IMR-90 (cell line): ENCODE results near the gene CRYBG2. TPM values are rescaled to one million over a fixed set of nuclear protein-coding genes. Genes with fewer than 3 reads are reported as not detected.

Source experiments
- ATAC-seq: fragments of 200-7000 bp; cut with Tn5 transposase; 2 replicates; pipeline ENCODE4 v1.9.1; 2020; ENCODE audit warnings: low read depth, mild to moderate bottlenecking, moderate library complexity
- BruUV-seq: library from RNA; stranded (reverse); fragments of 400-500 nt; replicated peaks from 2 replicates; lab custom pipeline; 2021; lab: Mats Ljungman, UMichigan
- CTCF ChIA-PET: fragments of 300-600 bp; formaldehyde crosslinking; extraction: SDS; loops from one replicate; lab custom pipeline; 2021; ENCODE audit warnings: antibody characterized with exemption; lab: Yijun Ruan, JAX
- POLR2A ChIA-PET: fragments of 300-600 bp; sonication (Branson Sonifier 250); formaldehyde crosslinking; loops from one replicate; lab custom pipeline; 2022; ENCODE audit warnings: antibody characterized with exemption; ENCODE audit not compliant: unreplicated experiment; lab: Charles Lee
- DNase-seq: peaks from one replicate; pipeline ENCODE4 v3.0.0; 2013
- H2AFZ ChIP-seq: replicated peaks from 2 replicates; pipeline ENCODE3; 2013; ENCODE audit warnings: low read length, mild to moderate bottlenecking; ENCODE audit not compliant: poor library complexity
- H2AK5ac ChIP-seq: 2 replicates; pipeline ENCODE4 v1.6.1; 2013; ENCODE audit warnings: low read depth, low read length, inconsistent platforms
- H2AK9ac ChIP-seq: replicated peaks from 2 replicates; pipeline ENCODE3; 2013; ENCODE audit warnings: mild to moderate bottlenecking, low read depth, low read length, moderate library complexity; ENCODE audit not compliant: poor library complexity
- H2BK120ac ChIP-seq: 2 replicates; pipeline ENCODE4 v1.6.1; 2013; ENCODE audit warnings: low read depth, low read length, inconsistent platforms
- H2BK15ac ChIP-seq: 3 replicates; pipeline ENCODE4 v1.6.1; 2013; ENCODE audit warnings: low read depth, low read length, inconsistent platforms
- H2BK20ac ChIP-seq: 2 replicates; pipeline ENCODE4 v1.6.1; 2013; ENCODE audit warnings: low read depth, mild to moderate bottlenecking, inconsistent platforms, low read length, moderate library complexity
- H2BK5ac ChIP-seq: 2 replicates; pipeline ENCODE4 v1.6.1; 2013; ENCODE audit warnings: mild to moderate bottlenecking, low read depth, low read length, inconsistent platforms; ENCODE audit not compliant: poor library complexity, severe bottlenecking
- H3K14ac ChIP-seq: replicated peaks from 2 replicates; pipeline ENCODE4 v1.6.1; 2013; ENCODE audit warnings: low read depth, low read length, inconsistent platforms
- H3K18ac ChIP-seq: 2 replicates; pipeline ENCODE4 v1.6.1; 2013; ENCODE audit warnings: low read depth, low read length, control low read depth
- H3K23ac ChIP-seq: 2 replicates; pipeline ENCODE4 v1.6.1; 2013; ENCODE audit warnings: low read depth, low read length, inconsistent platforms
- H3K27ac ChIP-seq: 2 replicates; pipeline ENCODE4 v1.5.1; 2013; ENCODE audit warnings: mild to moderate bottlenecking, control low read depth, low read length; ENCODE audit not compliant: insufficient read depth
- H3K27me3 ChIP-seq: 2 replicates; pipeline ENCODE4 v1.6.1; 2013; ENCODE audit warnings: low read length; ENCODE audit not compliant: control insufficient read depth, insufficient read depth
- H3K36me3 ChIP-seq: 2 replicates; pipeline ENCODE4 v1.6.1; 2013; ENCODE audit warnings: low read length, mixed read lengths; ENCODE audit not compliant: control insufficient read depth, insufficient read depth
- H3K4ac ChIP-seq: 2 replicates; pipeline ENCODE4 v1.6.1; 2013; ENCODE audit warnings: low read depth, low read length, inconsistent platforms
- H3K4me1 ChIP-seq: 2 replicates; pipeline ENCODE4 v1.6.1; 2013; ENCODE audit warnings: low read length, mixed read lengths; ENCODE audit not compliant: control insufficient read depth, insufficient read depth
- H3K4me2 ChIP-seq: 2 replicates; pipeline ENCODE4 v1.6.1; 2013; ENCODE audit warnings: low read depth, mild to moderate bottlenecking, control low read depth, low read length, moderate library complexity
- H3K4me3 ChIP-seq: 2 replicates; pipeline ENCODE4 v1.5.1; 2013; ENCODE audit warnings: low read depth, mild to moderate bottlenecking, control low read depth, low read length, moderate library complexity; ENCODE audit not compliant: insufficient read depth
- H3K56ac ChIP-seq: 2 replicates; pipeline ENCODE4 v1.6.1; 2013; ENCODE audit warnings: low read length, inconsistent platforms; ENCODE audit not compliant: insufficient read depth; ENCODE audit errors: extremely low read depth
- H3K79me1 ChIP-seq, 2 experiments: 2 replicates each; pipeline ENCODE4 v1.6.1; 2013; ENCODE audit warnings: low read length in 2 of 2, inconsistent platforms in 1 of 2, low read depth in 1 of 2
- H3K9ac ChIP-seq: 2 replicates; pipeline ENCODE4 v1.6.1; 2013; ENCODE audit warnings: low read depth, low read length, control low read depth
- H3K9me1 ChIP-seq: 2 replicates; pipeline ENCODE4 v1.6.1; 2013; ENCODE audit warnings: low read length, inconsistent platforms; ENCODE audit not compliant: insufficient read depth
- H3K9me3 ChIP-seq: 2 replicates; pipeline ENCODE4 v1.6.1; 2013; ENCODE audit warnings: low read length; ENCODE audit not compliant: control insufficient read depth, insufficient read depth
- H4K20me1 ChIP-seq: 2 replicates; pipeline ENCODE4 v1.6.1; 2013; ENCODE audit warnings: low read length, inconsistent platforms; ENCODE audit not compliant: insufficient read depth
- H4K5ac ChIP-seq: 2 replicates; pipeline ENCODE4 v1.6.1; 2013; ENCODE audit warnings: mild to moderate bottlenecking, low read depth, low read length, control low read depth
- H4K8ac ChIP-seq, 2 experiments: 2 replicates each; pipeline ENCODE4 v1.6.1; 2013; ENCODE audit warnings: low read depth in 2 of 2, low read length in 2 of 2, control low read depth in 1 of 2, inconsistent platforms in 1 of 2
- H4K91ac ChIP-seq: 2 replicates; pipeline ENCODE4 v1.6.1; 2013; ENCODE audit warnings: low read depth, low read length, inconsistent platforms; ENCODE audit not compliant: insufficient read depth
- CEBPB ChIP-seq: IDR thresholded peaks from 2 replicates; pipeline ENCODE4 v1.6.1; 2012; ENCODE audit warnings: low read depth, low read length, improper control_type of control experiment
- FOS ChIP-seq: fragments of 150-350 bp; IDR thresholded peaks from 2 replicates; pipeline ENCODE4 v1.6.1; 2016; ENCODE audit warnings: low read depth, low read length
- MAFK ChIP-seq: IDR thresholded peaks from 2 replicates; pipeline ENCODE4 v1.6.1; 2012; ENCODE audit warnings: low read depth, low read length, improper control_type of control experiment
- MAZ ChIP-seq: IDR thresholded peaks from 2 replicates; pipeline ENCODE4 v1.6.1; 2012; ENCODE audit warnings: low read depth, mild to moderate bottlenecking, low read length, improper control_type of control experiment, moderate library complexity, borderline replicate concordance
- MXI1 ChIP-seq: IDR thresholded peaks from 2 replicates; pipeline ENCODE4 v1.6.1; 2012; ENCODE audit warnings: low read depth, mild to moderate bottlenecking, low read length, moderate library complexity, borderline replicate concordance
- POLR2A ChIP-seq: IDR thresholded peaks from 2 replicates; pipeline ENCODE4 v1.6.1; 2012; ENCODE audit warnings: mild to moderate bottlenecking, low read depth, low read length
- USF2 ChIP-seq: fragments of 150-350 bp; IDR thresholded peaks from 2 replicates; pipeline ENCODE4 v1.6.1; 2017; ENCODE audit warnings: mild to moderate bottlenecking, antibody characterized with exemption, low read length, low read depth
- WGBS, 2 experiments: methylation state at CpG; one replicate each; pipeline versions ENCODE4 v1.1.5 to v1.1.7; 2013; ENCODE audit warnings: missing lambda C conversion rate in 2 of 2; ENCODE audit not compliant: insufficient read length in 1 of 2; ENCODE audit errors: extremely low coverage in 2 of 2; 5-methylcytosine and 5-hydroxymethylcytosine counted together
- dilution Hi-C: fragments of 300-500 bp; cut with HindIII; formaldehyde crosslinking; loops from one replicate; pipeline ENCODE4 v1.14.3; 2018; ENCODE audit warnings: low sequenced_read_pairs; ENCODE audit not compliant: unreplicated experiment
- in situ Hi-C: fragments of 300-500 bp; cut with MboI; formaldehyde crosslinking; loops from 3 replicates; pipeline ENCODE4 v1.14.3; 2019; ENCODE audit warnings: low sequenced_read_pairs, inconsistent platforms, mixed read lengths
- intact Hi-C: fragments of 100-400 bp; cut with micrococcal nuclease; formaldehyde crosslinking; loops from 2 replicates; pipeline ENCODE4 v1.10.0; 2022
- polyA plus RNA-seq, 3 experiments: library from polyadenylated mRNA; depleted of rRNA; stranded (reverse); fragments of >200 nt; gene quantifications; 2 replicates each; pipeline ENCODE4 v1.2.3, GENCODE V29; 2012; ENCODE audit warnings: low replicate concordance in 1 of 3
- total RNA-seq: library from RNA; depleted of rRNA; stranded (reverse); fragments of >200 nt; gene quantifications from 2 replicates; pipeline ENCODE4 v1.2.3, GENCODE V29; 2012
- TF ChIP-seq, protein P1 (sequence below): conservative IDR thresholded peaks from 2 replicates; pipeline ENCODE4 v1.5.1; 2012; ENCODE audit warnings: mild to moderate bottlenecking, low read depth, low read length, improper control_type of control experiment

Gene CRYBG2
- total and polyA plus RNA-seq, 2 of the 4 experiments (the other 2 are of a cell fraction), result not detected

- ChIA-PET CTCF (no interaction called here), POLR2A (no interaction called here)
- in situ Hi-C loops (no loop called here), intact Hi-C loops (no loop called here), dilution Hi-C loops (no loop called here)
- Histone ChIP-seq H3K56ac (no peak overlapping the region), H2BK15ac (no peak overlapping the region), H4K91ac (no peak overlapping the region), H2AK9ac (no peak overlapping the region), H3K27me3 (peaks cover 8% of the 10 kb centered on the region), H3K36me3 (no peaks in the 10 kb centered on the region), H4K5ac (no peak overlapping the region), H3K14ac (no peak overlapping the region), H2AK5ac (no peak overlapping the region), H3K9ac (no peak overlapping the region), H4K20me1 (no peaks in the 10 kb centered on the region), H2BK120ac (no peak overlapping the region), H3K4me1 (peaks cover 6% of the 10 kb centered on the region), H3K23ac (no peak overlapping the region), H3K18ac (no peak overlapping the region), H3K4me2 (no peak overlapping the region), H3K27ac (no peak overlapping the region), H4K8ac (no peak overlapping the region), H3K9me3 (peaks cover 5% of the 10 kb centered on the region), H3K4ac (no peak overlapping the region), H2AFZ (no peak overlapping the region), H2BK20ac (no peak overlapping the region), H3K79me1 (no peaks in the 10 kb centered on the region), H3K9me1 (peaks cover 2% of the 10 kb centered on the region), H3K4me3 (no peak overlapping the region), H2BK5ac (no peak overlapping the region)
- ATAC-seq, result no peak
- WGBS, 2 experiments, result no CpG with 5 or more reads among the region's 4 CpGs
- no peak for DNase-seq
- no TSS peak for BruUV-seq
- TF ChIP-seq MAZ, result no peak
- TF ChIP-seq, protein P1, sequence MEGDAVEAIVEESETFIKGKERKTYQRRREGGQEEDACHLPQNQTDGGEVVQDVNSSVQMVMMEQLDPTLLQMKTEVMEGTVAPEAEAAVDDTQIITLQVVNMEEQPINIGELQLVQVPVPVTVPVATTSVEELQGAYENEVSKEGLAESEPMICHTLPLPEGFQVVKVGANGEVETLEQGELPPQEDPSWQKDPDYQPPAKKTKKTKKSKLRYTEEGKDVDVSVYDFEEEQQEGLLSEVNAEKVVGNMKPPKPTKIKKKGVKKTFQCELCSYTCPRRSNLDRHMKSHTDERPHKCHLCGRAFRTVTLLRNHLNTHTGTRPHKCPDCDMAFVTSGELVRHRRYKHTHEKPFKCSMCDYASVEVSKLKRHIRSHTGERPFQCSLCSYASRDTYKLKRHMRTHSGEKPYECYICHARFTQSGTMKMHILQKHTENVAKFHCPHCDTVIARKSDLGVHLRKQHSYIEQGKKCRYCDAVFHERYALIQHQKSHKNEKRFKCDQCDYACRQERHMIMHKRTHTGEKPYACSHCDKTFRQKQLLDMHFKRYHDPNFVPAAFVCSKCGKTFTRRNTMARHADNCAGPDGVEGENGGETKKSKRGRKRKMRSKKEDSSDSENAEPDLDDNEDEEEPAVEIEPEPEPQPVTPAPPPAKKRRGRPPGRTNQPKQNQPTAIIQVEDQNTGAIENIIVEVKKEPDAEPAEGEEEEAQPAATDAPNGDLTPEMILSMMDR, result no peak
- no peak for TF ChIP-seq FOS
- no peak for TF ChIP-seq USF2
- TF ChIP-seq MAFK, result no peak
- TF ChIP-seq MXI1, result no peak
- no peak for TF ChIP-seq CEBPB
- TF ChIP-seq POLR2A, result no peak
Measured at GRCh38 chr1:26373281-26373680, 19.4 kb upstream of the CRYBG2 start.
